GOT3 (cell line): ENCODE data around the gene THSD7A.

ENCODE experiments used
- DNase-seq: peaks from one replicate; lab custom pipeline; 2025; ENCODE audit warnings: mixed read lengths; lab: John Stamatoyannopoulos, UW

THSD7A gene

GRCh38 chr7:11706666-11707605 is 125.1 kb downstream of the THSD7A start:
- DNase-seq, result no peak

DNA sequence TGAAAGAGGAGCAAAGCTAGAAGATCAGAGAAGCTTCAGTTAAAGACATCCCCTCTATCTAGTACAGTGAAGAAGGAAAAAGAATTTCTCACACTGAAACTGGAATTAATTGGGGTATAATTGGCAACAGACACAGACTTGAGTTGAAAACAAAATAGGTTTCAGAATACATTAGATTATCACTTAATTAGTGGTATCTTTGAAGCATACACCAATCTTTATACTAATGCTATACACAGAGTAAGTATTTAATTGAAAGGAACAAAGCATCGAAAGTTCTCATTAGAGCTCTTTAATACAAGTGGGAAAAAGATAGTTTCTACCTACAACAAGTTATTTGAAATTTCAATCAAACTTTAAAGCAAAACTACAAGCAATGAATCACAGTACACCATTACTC is 128.2 kb downstream of the THSD7A start:
- DNase-seq, result no peak

- no peak for DNase-seq
Measured at GRCh38 chr7:11702938-11703337, 129.1 kb downstream of the THSD7A start.

DNA sequence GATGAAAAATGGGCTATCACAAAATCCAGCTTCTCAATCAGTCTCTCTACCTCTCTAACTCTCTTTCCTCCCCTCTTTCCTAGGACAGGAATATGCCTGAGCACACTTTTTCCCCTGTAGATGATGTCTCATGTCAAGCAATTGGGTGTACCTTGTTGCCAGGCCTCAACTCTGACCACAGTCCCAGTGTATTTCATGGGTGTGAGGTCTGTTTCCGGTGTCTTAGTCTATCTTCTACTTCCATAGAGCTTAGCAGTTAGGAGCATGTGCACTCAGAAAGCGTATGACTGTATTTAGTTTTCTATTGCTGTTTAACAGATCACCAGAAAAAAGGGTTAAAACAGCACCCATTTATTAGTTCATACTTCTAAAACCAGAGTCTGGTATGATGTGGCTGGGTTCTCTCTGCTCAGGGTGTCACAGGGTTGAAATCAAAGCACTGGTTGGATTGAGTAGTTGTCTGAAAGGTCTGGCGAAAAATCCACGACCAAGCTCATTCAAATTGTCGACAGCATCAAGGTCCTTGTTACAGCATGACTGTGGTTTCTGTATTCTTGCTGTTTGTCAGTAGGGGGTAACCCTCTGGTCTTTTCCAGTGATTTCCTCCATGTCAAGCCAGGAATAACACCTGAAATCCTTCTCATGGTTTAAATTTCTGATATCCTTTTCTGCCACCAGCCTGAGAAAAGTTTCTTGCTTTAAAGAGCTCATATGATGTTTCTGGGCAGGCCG is 130.0 kb downstream of the THSD7A start:
- no peak for DNase-seq

DNA sequence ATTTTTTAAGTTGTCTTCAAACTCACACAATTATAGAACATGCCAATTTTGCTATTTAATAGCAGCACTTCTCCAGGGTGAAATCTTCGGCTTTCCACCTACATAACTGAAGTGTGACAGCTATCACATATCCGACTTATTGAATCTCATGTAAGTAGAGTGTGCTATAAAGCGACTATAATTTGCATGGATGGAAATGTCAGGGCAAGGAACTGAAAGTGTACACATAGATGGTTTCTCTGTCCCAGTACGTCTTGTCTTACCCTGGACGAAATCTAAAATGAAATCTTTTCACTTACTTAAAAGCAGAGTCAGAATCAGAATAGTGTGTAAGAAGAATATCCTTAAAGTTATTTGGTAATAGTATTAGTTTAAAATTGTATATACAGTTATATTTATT is 132.3 kb downstream of the THSD7A start:
- no peak for DNase-seq

- no peak for DNase-seq
Measured at GRCh38 chr7:11698384-11698871, 133.6 kb downstream of the THSD7A start.

GRCh38 chr7:11690395-11690794 is 141.6 kb downstream of the THSD7A start:
- DNase-seq, result no peak

GRCh38 chr7:11689096-11689495 is 142.9 kb downstream of the THSD7A start:
- no peak for DNase-seq

GRCh38 chr7:11681461-11681860 is 150.5 kb downstream of the THSD7A start:
- DNase-seq, result no peak

GRCh38 chr7:11675163-11675562 is 156.8 kb downstream of the THSD7A start:
- DNase-seq, result no peak

- DNase-seq, result no peak
Measured at GRCh38 chr7:11668727-11669126, 163.3 kb downstream of the THSD7A start.

DNA sequence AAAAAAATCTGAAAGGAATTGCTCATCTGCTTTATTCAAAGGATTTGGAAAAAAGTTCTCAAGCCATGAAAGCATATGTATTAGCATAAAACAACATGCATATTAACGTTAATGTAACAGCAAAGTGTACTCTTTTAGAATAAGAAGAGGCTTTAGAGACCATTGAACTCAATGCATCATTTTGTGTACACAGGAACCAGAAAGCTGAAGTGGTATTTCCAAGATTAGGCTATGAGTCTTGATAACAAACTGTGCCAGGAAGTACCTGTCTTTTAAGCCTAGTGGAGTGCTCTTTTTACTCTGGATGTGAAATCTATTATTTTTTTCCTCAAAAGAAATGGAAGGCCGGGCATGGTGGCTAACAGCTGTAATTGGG is 164.2 kb downstream of the THSD7A start:
- DNase-seq, result no peak

DNA sequence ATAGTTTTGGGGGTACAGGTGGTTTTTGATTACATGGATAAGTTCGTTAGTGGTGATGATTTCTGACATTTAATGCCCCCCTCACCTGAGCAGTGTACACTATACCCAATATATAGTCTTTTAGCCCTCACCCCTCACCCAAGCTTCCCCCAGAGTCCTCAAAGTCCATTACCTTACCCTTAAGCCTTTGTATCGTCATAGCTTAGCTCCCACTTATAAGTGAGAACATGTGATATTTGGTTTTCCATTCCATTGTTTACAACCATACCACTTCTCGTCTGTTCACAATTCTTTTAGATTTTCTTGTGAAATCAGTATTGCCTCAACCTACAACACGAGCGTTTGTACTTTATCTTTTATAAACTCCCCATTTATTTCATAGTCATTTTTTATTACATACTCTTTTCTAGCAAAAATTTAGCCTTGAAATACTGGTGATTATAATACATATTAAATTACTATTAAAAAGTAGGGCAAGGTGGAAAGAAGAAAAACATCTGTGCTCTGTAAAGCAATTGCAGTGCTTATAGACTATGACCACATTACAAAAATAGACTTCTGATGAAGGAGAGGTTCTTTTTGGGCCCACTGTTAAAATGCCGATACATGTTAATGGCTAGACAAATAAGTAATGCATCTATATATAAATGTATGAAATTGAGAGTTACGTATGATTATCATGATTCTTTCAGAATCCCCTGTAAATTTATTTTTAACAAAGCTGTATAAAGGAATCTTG is 164.8 kb downstream of the THSD7A start:
- DNase-seq, result no peak

DNA sequence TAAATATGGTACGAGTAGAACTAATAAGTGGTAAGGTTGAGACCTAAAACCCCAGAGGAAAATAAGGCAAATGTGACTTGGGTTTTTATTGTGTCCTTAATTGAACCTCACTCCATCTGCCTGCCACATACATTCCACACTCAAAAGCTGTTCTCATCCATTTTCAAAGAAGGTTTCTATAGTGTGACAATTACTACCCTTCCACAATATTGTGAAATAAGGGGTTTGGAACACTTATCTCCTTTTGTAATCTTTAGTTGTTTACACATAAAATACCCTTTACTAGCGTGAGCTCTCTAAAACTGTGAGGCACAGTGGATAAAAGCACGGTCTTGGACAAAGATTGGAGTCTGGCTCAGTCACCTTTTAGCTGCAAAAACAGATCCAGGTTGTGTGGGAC is 166.6 kb downstream of the THSD7A start:
- no peak for DNase-seq

DNA sequence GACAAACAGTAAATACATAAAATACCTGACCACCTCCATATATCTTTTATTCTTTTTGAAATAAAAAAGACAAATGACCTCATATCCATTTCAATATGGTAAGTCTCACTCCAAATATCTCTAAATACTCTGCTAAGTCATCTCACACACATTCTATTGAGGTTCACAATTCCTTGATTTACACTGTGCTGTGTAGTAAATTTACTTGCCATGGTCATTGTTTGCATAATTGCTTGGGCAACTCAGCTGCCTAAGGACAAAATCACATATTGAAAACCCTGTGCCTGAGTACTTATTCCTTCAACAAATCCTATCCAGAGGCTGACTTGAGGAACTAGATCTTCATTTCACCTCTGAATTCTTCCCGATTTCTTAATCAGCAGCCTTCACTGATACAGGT is 176.4 kb downstream of the THSD7A start:
- no peak for DNase-seq

- no peak for DNase-seq
Measured at GRCh38 chr7:11655163-11655562, 176.8 kb downstream of the THSD7A start.

DNA sequence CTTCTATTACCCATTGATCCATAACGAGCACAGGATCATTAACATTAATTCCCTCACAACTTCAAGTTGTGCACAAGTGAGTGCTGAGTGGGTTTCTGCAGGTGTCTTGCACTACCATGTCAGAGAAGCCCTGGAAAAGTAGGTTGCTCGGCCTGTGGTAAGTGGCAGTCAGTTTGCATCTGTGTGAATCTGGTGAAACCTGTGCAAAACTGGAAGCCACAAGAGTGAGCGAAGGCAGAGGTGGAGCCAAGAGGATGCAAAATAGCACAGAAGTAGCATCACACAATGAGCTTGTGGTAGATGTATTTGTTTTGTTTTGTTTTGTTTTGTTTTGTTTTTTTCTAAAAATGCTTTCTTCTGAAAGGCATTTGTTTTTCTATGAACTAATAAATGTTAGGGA is 181.5 kb downstream of the THSD7A start:
- DNase-seq, result no peak

- no peak for DNase-seq
Measured at GRCh38 chr7:11650030-11650429, 182.0 kb downstream of the THSD7A start.

- DNase-seq, result no peak
Measured at GRCh38 chr7:11648980-11649379, 183.0 kb downstream of the THSD7A start.

DNA sequence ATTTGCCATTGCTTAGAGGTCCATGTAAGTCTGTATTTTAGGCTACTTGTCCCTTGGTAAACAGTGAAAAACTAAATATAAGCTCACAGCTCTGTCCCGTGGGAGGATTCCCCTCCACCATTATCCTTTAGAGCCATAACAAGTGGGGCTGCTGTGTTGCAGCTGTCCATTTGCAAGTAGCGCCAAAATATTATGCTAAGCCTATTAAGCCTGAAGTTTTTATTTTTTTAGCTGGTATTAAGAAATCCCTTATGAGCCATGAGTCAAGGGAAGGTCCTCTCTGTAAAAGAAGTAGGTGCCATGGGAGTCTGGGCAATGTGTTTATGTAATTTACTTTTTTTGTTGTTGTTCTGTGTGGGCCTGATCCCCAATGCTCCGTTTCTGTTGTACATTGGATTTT is 183.9 kb downstream of the THSD7A start:
- no peak for DNase-seq

GRCh38 chr7:11642841-11643240 is 189.2 kb downstream of the THSD7A start:
- no peak for DNase-seq

DNA sequence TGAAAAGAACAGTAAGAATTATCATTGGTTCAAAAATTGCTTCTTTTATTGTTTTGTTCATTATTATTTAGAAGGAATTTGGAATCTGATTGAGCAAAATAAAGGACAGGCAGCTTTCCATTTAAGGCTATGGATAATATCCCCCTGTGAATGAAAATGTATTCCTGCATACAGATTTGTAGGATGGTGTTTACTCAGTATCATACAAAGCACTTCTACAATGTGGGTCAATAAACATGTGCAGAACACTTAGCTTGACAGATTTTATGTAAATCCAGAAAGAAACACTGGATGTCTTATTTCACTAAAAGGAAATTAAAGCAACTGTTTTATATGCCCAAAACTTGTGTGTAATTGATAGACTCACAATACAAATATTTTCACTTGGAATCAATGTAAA is 189.7 kb downstream of the THSD7A start:
- no peak for DNase-seq
